IPS-11a (cell line): ENCODE measurements around the gene TNXB.
"Not testable (repeated sequence)": the region's sequence is repeated elsewhere in the genome, so short reads cannot be mapped to it uniquely, and the experiment has no call there.

Experiments
- H3K4me3 ChIP-seq: one replicate; pipeline ENCODE4 v1.5.1; 2013; ENCODE audit warnings: low read depth, low read length, control low read depth

Gene TNXB

DNA sequence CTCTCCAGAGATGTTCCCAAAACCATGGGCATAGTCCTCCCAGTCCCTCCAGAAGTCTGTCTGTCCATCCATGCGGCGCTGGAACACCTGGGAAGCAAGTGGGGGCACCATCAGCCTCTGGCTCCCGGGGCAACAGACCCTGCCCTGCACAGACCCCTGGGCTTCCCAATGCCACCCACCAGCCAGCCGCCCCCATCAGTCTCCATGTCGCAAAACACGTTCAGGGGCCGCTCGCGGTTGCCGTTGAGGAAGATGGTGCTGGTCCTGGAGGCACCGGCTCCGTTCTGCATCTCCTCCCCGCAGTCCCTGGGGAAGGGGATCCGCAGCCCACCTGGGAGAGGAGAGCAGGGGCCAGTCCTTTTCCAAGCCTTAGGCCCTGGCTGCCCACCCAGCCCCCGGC, 66.9 kb downstream of the TNXB start:
- not testable (repeated sequence) for H3K4me3 ChIP-seq

GRCh38 chr6:32041385-32041784, 67.8 kb downstream of the TNXB start:
- H3K4me3 ChIP-seq: not testable (repeated sequence)

GRCh38 chr6:32041050-32041321, 68.2 kb downstream of the TNXB start:
- H3K4me3 ChIP-seq: not testable (repeated sequence)

DNA sequence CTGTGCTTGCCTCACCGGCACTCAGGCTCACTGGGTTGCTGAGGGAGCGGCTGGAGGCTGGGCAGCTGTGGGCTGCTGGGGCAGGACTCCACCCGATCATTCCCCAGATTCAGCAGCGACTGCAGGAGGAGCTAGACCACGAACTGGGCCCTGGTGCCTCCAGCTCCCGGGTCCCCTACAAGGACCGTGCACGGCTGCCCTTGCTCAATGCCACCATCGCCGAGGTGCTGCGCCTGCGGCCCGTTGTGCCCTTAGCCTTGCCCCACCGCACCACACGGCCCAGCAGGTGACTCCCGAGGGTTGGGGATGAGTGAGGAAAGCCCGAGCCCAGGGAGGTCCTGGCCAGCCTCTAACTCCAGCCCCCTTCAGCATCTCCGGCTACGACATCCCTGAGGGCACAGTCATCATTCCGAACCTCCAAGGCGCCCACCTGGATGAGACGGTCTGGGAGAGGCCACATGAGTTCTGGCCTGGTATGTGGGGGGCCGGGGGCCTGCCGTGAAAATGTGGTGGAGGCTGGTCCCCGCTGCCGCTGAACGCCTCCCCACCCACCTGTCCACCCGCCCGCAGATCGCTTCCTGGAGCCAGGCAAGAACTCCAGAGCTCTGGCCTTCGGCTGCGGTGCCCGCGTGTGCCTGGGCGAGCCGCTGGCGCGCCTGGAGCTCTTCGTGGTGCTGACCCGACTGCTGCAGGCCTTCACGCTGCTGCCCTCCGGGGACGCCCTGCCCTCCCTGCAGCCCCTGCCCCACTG, 68.7 kb downstream of the TNXB start:
- not testable (repeated sequence) for H3K4me3 ChIP-seq

DNA sequence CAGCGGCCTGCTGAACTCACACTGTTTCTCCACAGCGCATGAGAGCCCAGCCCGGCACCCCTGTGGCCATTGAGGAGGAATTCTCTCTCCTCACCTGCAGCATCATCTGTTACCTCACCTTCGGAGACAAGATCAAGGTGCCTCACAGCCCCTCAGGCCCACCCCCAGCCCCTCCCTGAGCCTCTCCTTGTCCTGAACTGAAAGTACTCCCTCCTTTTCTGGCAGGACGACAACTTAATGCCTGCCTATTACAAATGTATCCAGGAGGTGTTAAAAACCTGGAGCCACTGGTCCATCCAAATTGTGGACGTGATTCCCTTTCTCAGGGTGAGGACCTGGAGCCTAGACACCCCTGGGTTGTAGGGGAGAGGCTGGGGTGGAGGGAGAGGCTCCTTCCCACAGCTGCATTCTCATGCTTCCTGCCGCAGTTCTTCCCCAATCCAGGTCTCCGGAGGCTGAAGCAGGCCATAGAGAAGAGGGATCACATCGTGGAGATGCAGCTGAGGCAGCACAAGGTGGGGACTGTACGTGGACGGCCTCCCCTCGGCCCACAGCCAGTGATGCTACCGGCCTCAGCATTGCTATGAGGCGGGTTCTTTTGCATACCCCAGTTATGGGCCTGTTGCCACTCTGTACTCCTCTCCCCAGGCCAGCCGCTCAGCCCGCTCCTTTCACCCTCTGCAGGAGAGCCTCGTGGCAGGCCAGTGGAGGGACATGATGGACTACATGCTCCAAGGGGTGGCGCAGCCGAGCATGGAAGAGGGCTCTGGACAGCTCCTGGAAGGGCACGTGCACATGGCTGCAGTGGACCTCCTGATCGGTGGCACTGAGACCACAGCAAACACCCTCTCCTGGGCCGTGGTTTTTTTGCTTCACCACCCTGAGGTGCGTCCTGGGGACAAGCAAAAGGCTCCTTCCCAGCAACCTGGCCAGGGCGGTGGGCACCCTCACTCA, 69.5 kb downstream of the TNXB start:
- H3K4me3 ChIP-seq: not testable (repeated sequence)

DNA sequence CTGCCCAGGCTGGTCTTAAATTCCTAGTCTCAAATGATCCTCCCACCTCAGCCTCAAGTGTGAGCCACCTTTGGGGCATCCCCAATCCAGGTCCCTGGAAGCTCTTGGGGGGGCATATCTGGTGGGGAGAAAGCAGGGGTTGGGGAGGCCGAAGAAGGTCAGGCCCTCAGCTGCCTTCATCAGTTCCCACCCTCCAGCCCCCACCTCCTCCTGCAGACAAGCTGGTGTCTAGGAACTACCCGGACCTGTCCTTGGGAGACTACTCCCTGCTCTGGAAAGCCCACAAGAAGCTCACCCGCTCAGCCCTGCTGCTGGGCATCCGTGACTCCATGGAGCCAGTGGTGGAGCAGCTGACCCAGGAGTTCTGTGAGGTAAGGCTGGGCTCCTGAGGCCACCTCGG, 70.3 kb downstream of the TNXB start:
- not testable (repeated sequence) for H3K4me3 ChIP-seq

DNA sequence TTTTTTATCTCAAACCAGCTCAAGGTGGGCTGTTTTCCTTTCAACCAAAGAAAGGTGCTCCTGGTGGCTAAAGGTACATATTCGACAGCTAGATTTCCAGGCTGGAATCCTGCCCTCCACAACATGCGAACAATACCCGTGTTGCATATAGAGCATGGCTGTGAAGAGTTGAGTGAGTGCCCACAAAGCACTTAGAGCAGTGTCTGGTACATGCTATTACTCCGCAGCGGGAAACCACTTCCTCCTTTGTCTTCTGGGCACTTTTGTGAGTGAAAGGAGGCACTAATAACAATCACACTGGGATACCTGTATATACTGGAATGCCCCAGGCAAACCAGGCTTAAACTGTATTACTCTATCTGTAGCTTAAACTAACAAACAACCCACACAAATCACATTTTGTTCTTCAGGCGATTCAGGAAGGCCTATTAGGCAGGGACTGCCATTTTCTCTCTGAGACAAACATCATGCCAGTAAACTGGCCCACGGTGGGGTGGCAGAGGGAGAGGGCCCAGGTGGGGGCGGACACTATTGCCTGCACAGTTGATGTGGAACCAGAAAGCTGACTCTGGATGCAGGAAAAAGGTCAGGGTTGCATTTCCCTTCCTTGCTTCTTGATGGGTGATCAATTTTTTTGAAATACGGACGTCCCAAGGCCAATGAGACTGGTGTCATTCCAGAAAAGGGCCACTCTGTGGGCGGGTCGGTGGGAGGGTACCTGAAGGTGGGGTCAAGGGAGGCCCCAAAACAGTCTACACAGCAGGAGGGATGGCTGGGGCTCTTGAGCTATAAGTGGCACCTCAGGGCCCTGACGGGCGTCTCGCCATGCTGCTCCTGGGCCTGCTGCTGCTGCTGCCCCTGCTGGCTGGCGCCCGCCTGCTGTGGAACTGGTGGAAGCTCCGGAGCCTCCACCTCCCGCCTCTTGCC, 71.3 kb downstream of the TNXB start, which contains the start of gene CYP21A2:
Gene CYP21A2 (plus strand): TSS at position 818 of the 927 bp plus-strand sequence. CDS start 8 bp downstream, at position 826.
- H3K4me3 ChIP-seq: not testable (repeated sequence)

- not testable (repeated sequence) for H3K4me3 ChIP-seq
Observed at GRCh38 chr6:32037136-32037535, 72.0 kb downstream of the TNXB start.

DNA sequence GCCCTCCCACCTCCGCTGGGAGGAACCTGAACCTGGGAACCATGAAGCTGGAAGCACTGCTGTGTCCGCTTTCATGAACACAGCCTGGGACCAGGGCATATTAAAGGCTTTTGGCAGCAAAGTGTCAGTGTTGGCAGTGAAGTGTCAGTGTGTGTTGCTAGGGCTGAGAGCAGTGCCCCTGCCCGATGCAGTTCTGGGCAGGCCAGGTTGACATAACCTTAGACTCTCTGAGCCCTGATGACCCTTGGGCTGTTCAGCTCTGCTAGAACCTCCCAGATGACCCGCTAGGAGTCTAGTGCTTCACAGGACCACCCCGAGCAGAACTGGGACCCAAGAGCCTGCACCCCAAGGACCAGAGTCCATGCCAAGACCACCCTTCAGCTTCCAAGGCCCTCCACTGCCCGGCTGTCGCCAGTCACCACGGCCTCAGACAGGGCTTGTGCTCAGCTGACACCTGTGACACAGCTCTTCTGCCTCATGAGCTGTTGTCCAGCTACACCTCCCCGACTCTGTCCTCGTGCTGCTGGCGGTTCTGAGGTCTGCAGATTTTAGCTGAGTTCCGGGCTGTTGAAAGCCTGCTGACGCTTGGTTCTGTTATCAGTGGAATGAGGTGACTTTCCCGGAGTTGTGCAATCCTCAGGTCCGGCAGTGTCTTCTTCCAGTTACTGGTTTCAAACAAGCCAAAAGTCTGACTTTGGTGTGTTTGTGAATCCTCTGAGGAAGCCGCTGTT, 73.7 kb downstream of the TNXB start:
- H3K4me3 ChIP-seq: not testable (repeated sequence)

DNA sequence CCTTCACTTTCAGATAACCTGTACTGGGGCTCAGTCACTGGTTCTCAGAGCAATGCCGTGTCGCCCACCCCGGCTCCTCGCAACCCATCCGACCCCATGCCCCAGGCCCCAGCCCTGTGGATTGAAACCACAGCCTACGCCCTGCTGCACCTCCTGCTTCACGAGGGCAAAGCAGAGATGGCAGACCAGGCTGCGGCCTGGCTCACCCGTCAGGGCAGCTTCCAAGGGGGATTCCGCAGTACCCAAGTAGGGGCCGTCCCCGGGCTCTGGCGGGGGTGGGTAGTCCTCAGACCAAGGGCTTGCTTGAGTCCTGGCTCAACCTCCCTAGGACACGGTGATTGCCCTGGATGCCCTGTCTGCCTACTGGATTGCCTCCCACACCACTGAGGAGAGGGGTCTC, 79.6 kb downstream of the TNXB start:
- not testable (repeated sequence) for H3K4me3 ChIP-seq

GRCh38 chr6:32028631-32029030, 80.5 kb downstream of the TNXB start:
- H3K4me3 ChIP-seq: not testable (repeated sequence)

DNA sequence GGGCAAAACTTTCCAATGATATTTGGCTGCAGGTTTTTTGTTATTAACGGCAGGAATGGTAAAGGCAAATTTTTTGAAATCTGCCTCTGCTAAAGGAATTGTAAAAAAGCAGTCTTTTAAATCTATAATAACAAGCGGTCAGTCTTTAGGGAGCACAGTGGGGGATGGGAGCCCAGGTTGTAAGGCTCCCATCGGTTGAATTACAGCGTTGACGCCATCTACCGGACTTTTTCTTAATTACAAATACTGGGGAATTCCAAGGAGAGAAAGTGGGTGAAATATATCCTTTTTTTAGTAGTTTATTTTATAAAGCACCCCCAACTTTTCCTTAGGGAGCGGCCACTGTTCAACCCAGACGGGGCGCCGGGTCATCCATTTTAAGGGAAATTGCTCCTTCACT, 87.0 kb downstream of the TNXB start:
- H3K4me3 ChIP-seq: not testable (repeated sequence)

- not testable (repeated sequence) for H3K4me3 ChIP-seq
Observed at GRCh38 chr6:32014547-32014946, 94.6 kb downstream of the TNXB start, which contains the start of gene C4B. Gene C4B (plus strand): TSS chr6:32014795. CDS start chr6:32014846, 51 bp downstream.

- H3K4me3 ChIP-seq: not testable (repeated sequence)
Observed at GRCh38 chr6:32013738-32014137, 95.4 kb downstream of the TNXB start.

GRCh38 chr6:32012941-32013617, 96.1 kb downstream of the TNXB start:
- H3K4me3 ChIP-seq: not testable (repeated sequence)

DNA sequence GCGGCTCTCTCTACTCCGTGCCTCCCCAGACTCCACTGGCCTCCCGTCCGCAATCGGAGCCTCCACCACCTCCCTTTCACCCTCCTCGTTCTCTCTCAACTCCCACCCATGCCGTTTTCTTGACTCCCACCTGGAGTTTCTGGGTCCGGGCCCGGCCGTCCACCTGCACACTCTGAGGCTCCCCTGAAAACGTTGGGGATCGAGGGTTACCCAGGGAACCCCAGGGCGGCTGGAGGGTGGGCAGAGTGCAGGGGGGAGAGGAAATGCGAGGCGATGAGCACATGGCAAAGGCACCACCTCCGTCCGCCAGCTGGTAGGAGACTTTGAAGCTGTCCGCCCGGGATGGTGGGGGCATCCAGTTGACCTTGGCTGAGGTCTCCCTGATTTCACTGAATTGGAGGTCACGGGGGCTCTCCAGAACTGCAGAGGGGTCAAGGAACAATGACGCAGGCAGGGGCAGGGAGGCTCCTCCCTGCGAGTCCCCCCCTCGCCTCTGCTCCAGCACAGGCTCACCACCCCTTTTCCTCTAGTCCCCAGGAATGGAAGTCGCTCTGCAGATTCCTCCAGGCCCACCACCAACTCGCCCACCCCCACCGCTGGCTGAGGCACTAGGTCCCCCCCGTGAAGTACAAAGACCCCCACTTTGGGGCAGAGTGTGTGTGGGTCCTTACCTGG, 98.1 kb downstream of the TNXB start:
- not testable (repeated sequence) for H3K4me3 ChIP-seq

GRCh38 chr6:32009537-32009936, 99.6 kb downstream of the TNXB start:
- not testable (repeated sequence) for H3K4me3 ChIP-seq

DNA sequence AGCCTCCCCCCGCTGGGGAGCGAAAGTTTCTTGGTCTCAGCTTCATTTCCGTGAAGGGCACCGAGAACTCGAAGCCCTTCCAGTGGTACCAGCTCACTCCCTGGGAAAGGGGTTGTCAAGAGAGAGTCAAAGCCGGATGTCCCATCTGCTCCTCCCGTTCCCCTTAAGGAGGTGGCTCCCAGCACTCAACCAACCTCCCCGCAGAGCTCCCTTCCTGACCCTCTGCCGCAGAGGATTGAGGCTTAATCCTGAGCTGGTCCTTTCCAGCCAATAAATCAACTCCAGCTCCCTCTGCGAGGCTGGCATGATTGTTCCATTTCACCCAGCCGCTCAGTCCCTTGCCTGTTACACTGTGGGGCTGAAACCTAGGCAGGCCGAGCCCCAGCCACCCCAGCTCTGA, 100.5 kb downstream of the TNXB start:
- H3K4me3 ChIP-seq: not testable (repeated sequence)

DNA sequence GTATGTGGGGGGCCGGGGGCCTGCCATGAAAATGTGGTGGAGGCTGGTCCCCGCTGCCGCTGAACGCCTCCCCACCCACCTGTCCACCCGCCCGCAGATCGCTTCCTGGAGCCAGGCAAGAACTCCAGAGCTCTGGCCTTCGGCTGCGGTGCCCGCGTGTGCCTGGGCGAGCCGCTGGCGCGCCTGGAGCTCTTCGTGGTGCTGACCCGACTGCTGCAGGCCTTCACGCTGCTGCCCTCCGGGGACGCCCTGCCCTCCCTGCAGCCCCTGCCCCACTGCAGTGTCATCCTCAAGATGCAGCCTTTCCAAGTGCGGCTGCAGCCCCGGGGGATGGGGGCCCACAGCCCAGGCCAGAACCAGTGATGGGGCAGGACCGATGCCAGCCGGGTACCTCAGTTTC, 101.1 kb downstream of the TNXB start:
- not testable (repeated sequence) for H3K4me3 ChIP-seq
